Measurements from ENCODE around the gene RAPGEF4.

DNA sequence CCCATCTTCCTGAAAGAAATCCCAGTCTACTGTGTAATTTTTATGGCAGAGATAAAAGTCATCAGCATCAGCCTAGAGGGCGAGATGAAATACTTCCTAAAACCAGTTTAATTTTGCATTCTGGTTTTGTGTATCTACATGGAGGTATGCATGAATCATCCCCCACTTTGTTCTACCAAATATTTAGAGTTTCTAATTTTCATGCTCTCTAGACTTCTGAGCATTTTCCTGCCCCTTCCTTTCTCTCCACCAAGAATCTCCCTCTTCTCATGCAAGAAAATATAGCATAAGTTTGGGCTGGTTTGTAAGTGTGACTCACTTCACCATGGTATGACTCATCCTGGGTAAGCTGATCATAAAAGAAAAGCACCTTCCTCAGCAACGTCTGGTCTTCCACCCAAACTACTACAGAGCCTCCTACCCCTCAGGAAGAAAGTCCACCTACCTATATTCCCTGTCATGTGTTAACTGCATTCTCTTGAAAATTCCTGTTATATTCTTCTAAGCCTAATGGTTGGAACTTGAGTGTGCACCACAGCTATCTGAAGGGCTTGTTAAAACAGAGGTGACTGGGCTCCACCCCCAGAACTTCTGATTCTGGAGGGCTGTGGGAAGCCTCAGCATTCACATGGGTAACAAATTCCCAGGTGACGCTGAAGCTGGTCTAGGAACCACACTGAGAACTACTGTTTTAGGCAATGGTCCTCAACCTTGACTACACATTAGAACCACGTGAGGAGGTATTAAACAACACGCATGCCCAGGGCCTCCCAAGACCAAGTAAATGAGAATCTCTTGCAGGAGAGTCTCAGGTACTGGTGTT, 37.4 kb upstream of the RAPGEF4 start:
- TF ChIP-seq GATA2 (IDR thresholded peaks at IDR 0.05; ENCODE audit: low read depth, low read length) (no peak), GATA3 (IDR thresholded peaks at IDR 0.05; ENCODE audit: low read depth, low read length) (no peak)
